GM10847 (cell line): ENCODE data around the gene HES2.

ENCODE experiments used
- POLR2A ChIP-seq: IDR thresholded peaks from 2 replicates; pipeline ENCODE4 v1.6.1; 2011; ENCODE audit not compliant: insufficient read length; ENCODE audit errors: extremely low read depth

Gene HES2

DNA sequence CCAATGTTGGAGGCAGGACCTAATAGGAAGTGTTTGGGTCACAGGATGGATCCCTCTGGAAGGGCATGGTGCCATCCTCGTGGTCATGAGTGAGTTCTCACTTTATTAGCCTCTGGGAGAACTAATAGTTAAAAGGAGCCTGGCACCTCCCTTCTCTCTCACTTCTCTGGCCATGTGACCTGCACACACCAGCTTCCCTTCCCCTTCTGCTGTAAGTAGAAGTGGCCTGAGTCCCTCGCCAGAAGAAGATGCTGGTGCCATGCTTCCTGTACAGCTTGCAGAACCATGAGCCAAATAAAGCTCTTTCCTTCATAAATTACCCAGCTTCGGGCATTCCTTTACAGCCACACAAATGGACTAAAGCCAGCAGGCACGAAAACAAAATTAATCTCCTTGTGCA is 49.7 kb downstream of the HES2 start:
- no peak for TF ChIP-seq POLR2A

DNA sequence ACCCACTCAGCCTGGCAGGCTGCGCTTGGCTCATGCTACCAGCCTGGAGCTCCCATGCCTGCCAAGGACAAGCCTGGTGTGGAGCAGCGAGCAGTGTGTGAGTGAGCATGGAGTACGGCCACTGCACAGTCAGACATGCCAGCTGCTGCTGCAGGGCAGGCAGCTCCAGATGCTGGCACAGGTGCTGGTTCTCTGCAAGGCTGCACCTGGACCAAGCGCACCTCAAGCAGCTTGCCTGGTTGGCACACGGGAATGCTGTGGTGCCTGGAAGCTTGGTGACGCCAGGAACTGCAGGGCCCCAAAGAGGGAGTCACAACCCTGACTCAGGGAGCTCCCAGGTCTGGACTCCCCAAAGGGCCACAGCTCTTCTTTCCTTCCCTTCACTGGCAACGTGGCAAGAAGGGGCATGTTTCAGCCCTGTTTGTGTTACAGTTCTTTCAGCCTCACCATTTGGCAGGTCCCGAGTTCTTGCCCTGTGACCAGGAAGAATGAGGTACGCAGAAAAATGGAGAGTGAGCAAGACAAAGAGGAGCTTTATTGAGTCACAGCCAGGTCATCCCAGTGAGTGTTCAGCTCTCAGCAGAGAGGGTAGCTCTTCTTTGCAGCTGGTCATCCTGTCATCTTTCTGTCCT is 52.2 kb downstream of the HES2 start:
- no peak for TF ChIP-seq POLR2A

DNA sequence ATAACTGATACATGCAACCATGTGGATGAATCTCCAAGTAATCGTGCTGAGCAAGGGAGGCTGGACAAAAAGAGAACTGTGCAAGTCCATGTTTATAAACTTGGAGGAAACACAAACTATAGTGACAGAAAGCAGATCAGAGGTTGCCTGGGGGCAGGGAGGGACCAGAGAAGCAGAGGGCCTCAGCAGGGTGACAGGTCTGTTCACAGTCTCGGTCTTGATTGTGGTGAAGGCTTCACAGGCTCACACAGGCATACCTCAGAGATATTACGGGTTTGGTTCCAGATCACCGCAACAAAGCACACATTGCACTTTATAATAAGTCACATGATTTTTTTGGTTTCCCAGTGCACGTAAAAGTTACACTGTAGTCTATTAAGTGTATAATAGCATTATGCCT is 54.7 kb downstream of the HES2 start:
- TF ChIP-seq POLR2A, result no peak
